CD4-positive, alpha-beta T cell treated with Interleukin-10 for 1 hour (primary cell): ENCODE measurements around the gene ZBTB11.
A peak's percentile ranks its signal among the peaks of the same experiment; 100 is the strongest.
"Not testable (repeated sequence)": the region's sequence is repeated elsewhere in the genome, so short reads cannot be mapped to it uniquely, and the experiment has no call there.

ENCODE experiments used
- DNase-seq: peaks from one replicate; pipeline ENCODE4 v3.0.0-alpha.2; 2020

ZBTB11 gene

GRCh38 chr3:101676765-101677435, at the start of gene ZBTB11:
TSS of gene ZBTB11 (minus strand) at chr3:101677132. CDS start at chr3:101676914, 218 bp downstream.
- DNase-seq = peak; percentile 100

- DNase-seq = no peak
Observed at GRCh38 chr3:101725890-101726275, 49.0 kb upstream of the ZBTB11 start.

- DNase-seq = peak; percentile 36
Observed at GRCh38 chr3:101725194-101725889, 48.4 kb upstream of the ZBTB11 start.

GRCh38 chr3:101724329-101725193, 47.6 kb upstream of the ZBTB11 start, which contains the start of gene CEP97:
TSS of gene CEP97 (plus strand) at chr3:101724614. CDS start at chr3:101724677, 63 bp downstream.
- peak; percentile 88 for DNase-seq

- DNase-seq = peak; percentile 45
Observed at GRCh38 chr3:101722394-101723173, 45.7 kb upstream of the ZBTB11 start.

GRCh38 chr3:101720851-101721840, 44.2 kb upstream of the ZBTB11 start:
- DNase-seq = no peak

- DNase-seq = no peak
Observed at GRCh38 chr3:101719604-101720185, 42.8 kb upstream of the ZBTB11 start.

GRCh38 chr3:101718455-101718854, 41.5 kb upstream of the ZBTB11 start:
- DNase-seq = no peak

- DNase-seq = no peak
Observed at GRCh38 chr3:101709126-101709525, 32.2 kb upstream of the ZBTB11 start.

- not testable (repeated sequence) for DNase-seq
Observed at GRCh38 chr3:101704639-101705038, 27.7 kb upstream of the ZBTB11 start.

- DNase-seq = no peak
Observed at GRCh38 chr3:101703169-101703568, 26.2 kb upstream of the ZBTB11 start.

GRCh38 chr3:101702726-101703125, 25.8 kb upstream of the ZBTB11 start:
- no peak for DNase-seq

GRCh38 chr3:101701696-101702634, 25.0 kb upstream of the ZBTB11 start:
- DNase-seq = no peak

- peak; percentile 79 for DNase-seq
Observed at GRCh38 chr3:101695779-101696372, 18.9 kb upstream of the ZBTB11 start.

GRCh38 chr3:101694836-101695235, 17.9 kb upstream of the ZBTB11 start:
- not testable (repeated sequence) for DNase-seq

GRCh38 chr3:101693540-101693939, 16.6 kb upstream of the ZBTB11 start:
- peak; percentile 59 for DNase-seq

GRCh38 chr3:101691685-101692671, 15.0 kb upstream of the ZBTB11 start:
- DNase-seq = not testable (repeated sequence)

GRCh38 chr3:101690972-101691371, 14.0 kb upstream of the ZBTB11 start:
- DNase-seq = no peak
